NK-92 (cell line): ENCODE measurements around the gene RNASEH2A.
"Not testable (repeated sequence)": the region's sequence is repeated elsewhere in the genome, so short reads cannot be mapped to it uniquely, and the experiment has no call there.

Source experiments
- DNase-seq: peaks from one replicate; lab custom pipeline; 2025; ENCODE audit not compliant: unreplicated experiment; lab: John Stamatoyannopoulos, UW

Gene RNASEH2A

DNA sequence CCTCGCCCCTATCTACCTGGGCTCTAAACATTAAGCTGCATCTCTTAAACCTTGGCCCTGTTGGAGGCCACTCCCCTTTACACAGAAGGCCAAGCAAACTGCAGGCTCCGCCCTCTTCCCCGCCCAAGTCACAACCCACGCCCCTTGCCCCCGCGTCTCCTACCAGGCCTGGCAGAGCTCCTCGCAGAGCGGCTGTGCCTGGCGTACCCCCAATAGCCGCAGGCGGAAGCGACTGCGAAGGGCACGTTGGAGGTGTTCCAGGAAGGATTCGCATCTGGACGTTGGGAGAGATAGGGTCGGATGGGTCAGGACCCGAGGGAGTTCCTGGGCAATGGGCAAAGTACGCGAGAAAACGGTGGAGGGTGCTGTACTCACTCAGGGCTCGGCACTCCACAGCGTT lies 22.1 kb downstream of the RNASEH2A start:
- DNase-seq, result no peak

- no peak for DNase-seq
Observed at GRCh38 chr19:12833418-12833737, 27.0 kb downstream of the RNASEH2A start.

GRCh38 chr19:12833738-12834565 lies 27.6 kb downstream of the RNASEH2A start:
- DNase-seq, result no peak

- DNase-seq, result no peak
Observed at GRCh38 chr19:12834566-12834943, 28.2 kb downstream of the RNASEH2A start, which contains the start of gene RTBDN. RTBDN (minus strand) TSS chr19:12834579; CDS start chr19:12829979, 4,600 bp downstream.

DNA sequence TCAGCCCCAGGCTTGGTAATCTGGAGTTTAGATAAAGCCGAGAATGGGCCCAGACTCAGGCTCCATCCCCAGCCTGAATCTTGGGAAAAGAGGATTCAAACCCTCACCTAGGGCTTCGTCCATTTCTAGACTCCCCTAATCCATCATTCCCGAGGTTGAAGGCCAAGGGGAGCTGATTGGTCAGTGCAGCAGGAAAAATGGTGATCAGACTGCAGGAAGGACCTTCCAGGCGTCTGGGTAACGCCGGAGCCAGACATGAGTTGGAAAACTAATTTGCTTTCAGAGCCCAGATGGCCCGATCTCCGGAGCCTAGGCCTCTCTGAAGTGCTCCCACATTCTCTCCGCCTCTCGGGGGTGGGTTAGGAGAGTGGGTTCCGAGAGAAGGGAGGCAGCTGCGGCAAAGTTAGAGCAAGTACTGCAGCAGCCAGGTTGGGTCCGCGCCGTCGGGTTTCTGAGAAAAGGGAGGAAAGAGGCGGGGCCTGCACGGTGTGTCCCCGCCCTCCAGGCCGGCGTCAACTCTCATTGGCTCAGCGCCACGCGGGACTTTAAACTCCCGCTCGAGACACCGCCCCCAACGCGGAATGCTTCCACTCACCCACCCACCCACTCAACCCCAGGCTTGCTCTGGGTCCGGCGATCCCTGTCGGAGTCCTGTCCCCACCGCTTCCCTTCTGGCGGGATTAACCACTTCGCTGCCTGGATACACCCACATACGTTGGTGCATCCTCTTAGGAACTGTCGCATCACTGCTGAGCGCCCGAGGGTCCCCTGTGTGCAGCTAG lies 28.8 kb downstream of the RNASEH2A start:
- DNase-seq, result no peak

- DNase-seq, result no peak
Observed at GRCh38 chr19:12836529-12836863, 30.1 kb downstream of the RNASEH2A start.

DNA sequence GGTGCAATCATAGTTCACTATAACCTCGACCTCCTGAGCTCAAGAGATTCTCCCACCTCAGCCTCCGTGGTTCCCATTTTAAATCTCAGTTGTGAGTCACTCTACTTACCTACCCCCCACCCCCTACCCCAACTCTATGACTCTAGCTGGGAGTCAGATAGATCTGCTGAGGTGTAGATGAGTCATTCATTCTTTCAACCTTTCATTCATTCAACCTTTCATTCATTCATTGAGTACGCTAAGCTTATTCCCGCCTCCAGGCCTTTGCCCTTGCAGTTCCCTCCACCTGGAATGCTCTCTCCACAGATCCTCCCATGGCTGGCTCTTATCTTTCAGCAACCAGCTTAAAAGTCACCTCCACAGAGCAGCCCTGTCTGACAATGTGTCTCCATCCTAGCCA lies 30.8 kb downstream of the RNASEH2A start:
- no peak for DNase-seq

DNA sequence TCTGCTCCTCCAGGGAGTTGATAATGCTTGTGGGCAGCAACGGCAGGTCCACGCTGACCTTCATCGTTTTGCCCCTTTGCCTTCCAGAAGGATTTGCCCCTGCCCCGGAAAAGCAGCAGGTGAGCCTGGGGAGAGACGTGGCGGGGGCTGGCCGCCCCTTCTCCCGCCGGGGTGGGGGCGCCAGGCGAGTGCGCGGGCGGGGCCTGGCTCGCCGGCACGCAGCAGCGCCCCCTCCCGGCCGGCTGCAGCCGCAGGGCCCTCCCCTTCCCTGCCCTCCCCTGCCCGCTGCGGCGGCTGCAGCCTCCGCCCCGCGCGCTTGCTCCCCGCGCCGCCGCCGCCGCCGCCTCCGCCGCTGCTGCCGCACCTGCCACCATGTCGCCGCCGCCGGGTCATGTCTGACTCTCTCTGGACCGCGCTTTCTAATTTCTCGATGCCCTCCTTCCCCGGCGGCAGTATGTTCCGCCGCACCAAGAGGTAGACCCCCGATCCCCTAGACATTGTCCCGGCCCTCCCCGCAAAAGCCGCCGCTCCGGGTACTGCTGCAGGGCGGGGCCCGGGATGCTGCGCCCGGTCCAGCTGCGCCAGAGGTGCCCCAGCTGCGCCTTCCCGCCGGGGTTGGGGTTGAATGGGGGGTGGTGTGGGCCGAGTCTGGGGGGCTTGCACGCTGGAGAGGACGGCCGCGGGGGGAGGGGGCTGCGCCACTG lies 31.9 kb downstream of the RNASEH2A start, which contains the start of gene MAST1:
Gene MAST1 (plus strand): TSS at position 334 of the 704 bp plus-strand sequence. CDS start 58 bp downstream, at position 392.
- DNase-seq, result no peak

GRCh38 chr19:12838886-12839756 lies 32.7 kb downstream of the RNASEH2A start:
- DNase-seq, result no peak

- DNase-seq, result no peak
Observed at GRCh38 chr19:12840091-12841079, 34.0 kb downstream of the RNASEH2A start.

DNA sequence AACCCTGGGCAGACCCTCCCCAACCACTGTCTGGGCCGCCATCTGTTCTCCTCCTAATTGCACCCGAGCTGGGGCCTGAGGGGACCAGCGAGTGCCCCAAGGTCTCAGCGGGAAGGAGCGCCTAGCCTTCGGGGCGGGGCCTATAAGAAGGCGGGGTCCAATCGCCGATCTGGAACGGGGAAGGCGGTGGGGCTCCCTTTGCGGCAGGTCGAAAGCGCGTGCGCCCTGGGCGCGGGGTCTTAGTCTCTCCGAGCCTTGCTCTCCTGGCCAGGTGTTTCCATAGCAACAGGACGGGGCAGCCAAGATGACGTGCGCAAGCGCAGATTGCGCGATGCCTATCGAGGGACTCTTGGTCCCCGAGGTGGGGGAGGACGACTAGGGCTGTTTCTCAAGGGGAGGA lies 34.7 kb downstream of the RNASEH2A start:
- no peak for DNase-seq

DNA sequence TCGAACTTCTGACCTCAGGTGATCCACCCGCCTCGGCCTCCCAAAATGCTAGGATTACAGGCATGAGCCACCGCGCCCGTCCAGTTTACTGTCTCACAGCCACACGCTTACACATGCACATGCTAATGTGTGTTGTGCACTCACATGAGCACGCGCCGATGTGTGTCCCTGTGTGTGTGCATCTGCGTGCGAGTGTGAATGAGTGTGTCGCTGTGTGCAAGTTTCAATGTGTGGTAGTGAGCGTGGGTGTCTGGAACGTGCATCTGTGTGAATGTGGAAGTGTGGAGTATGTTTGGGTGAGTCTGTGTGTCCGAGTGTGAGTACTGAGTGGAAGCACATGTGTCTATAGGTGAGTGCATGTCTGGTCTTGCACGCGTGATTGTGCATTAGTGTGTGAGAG lies 36.1 kb downstream of the RNASEH2A start:
- no peak for DNase-seq

DNA sequence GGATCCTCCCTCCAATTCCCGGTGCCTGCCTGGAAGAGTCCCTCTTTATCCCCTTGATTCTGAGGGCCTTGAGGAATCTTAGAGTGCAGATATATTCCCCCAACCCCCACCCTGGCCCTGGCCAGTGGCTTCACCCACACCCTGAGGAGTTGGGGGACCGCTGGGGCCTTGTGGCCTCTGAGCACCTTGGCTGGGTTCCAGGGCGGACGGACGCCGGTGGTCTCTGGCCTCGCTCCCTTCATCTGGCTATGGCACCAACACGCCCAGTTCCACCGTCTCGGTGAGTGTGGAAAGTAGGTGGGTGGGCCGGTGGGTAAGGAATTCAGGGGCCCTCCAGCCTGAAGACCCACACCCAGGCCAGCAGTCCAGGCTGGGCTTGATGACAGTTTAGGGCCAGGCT lies 36.9 kb downstream of the RNASEH2A start:
- DNase-seq, result no peak

DNA sequence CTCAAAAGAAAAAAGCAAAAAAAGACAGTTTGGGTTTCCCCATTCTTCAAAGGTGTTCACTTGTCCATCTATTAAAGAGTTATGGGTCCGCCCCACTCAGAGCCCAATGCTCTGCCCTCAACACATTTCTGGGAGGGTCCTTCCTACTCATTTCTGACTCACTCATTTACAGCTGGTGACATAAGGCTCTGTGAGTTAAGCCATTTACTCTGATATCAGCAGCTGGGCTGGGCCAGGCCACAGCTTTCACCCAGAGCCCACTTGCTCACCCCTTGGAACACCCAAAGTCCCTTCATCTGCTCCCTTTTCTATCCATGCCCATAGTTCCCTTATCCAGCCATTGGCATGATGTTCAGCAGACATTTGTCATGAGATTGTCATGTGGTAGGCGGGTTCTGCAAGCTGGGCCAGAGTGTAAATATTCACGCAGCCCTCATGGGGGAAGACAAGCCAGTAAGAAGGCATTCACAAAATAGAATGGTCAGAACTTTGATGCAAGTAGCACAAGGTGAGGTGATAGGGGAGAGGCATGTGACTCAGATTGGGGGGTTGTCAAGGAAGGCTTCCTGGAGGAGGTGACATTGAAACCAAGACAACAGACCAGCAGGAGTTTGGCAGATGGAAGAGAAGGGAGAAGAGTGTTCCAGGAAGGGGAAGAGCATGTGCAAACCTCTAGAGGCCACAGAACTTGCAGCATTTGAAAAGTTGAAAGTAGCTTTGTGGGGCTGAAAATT lies 37.8 kb downstream of the RNASEH2A start:
- DNase-seq, result no peak

- DNase-seq, result not testable (repeated sequence)
Observed at GRCh38 chr19:12846613-12847012, 40.2 kb downstream of the RNASEH2A start.

DNA sequence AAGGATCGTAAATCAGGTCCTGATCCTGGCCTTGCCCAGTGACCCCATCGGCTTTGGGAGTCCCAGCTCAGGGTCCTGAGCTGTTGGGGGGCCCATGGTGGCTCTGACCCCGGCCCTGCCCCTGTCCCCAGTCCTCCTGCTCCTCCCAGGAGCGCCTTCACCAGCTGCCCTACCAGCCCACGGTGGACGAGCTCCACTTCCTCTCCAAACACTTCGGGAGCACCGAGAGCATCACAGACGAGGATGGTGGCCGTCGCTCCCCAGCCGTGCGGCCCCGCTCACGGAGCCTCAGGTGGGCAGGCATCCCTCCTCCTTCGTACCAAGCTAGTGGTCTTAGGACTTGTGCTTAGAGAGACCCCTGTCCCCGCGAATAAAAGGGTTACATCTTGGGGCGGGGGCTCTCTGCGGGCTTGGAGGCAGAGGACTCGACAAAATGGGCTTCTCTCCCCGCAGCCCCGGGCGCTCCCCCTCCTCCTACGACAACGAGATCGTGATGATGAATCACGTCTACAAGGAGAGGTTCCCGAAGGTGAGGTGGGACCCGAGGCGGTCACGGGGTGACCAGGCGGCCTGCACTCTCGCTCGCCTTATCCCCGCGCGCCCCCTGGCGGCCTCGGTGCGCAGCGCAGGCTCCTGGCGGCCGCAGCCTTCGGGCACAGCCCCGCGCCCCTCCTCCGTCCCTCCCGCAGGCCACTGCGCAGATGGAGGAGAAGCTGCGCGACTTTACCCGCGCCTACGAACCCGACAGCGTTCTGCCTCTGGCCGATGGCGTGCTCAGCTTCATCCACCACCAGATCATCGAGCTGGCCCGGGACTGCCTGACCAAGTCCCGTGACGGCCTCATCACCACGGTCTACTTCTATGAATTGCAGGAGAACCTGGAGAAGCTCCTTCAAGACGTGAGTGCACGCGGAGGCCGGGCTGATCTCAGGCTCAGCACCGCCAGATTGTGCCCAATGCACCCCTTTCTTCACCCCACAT lies 41.1 kb downstream of the RNASEH2A start:
- DNase-seq, result no peak

GRCh38 chr19:12856653-12857052 lies 50.3 kb downstream of the RNASEH2A start:
- DNase-seq, result no peak
